Fibroblast of lung (primary cell): ENCODE data around the gene TCIRG1.
"Not testable (repeated sequence)": the region's sequence is repeated elsewhere in the genome, so short reads cannot be mapped to it uniquely, and the experiment has no call there.

Source experiments
- CTCF ChIP-seq, 2 donors: IDR thresholded peaks in 1 of 2; conservative IDR thresholded peaks in 1 of 2; 1 replicate in 1 of 2; 2 replicates in 1 of 2; pipeline ENCODE4 v1.5.1; 2011 to 2012; ENCODE audit warnings: low read length in 2 of 2, control low read depth in 1 of 2, inconsistent platforms in 1 of 2, low read depth in 1 of 2, mild to moderate bottlenecking in 1 of 2
- EZH2 ChIP-seq: IDR thresholded peaks from 2 replicates; pipeline ENCODE4 v1.5.1; 2012; ENCODE audit warnings: low read length, control low read depth, mild to moderate bottlenecking; ENCODE audit errors: missing control alignments

- not testable (repeated sequence) for TF ChIP-seq CTCF (conservative IDR thresholded peaks at IDR 0.05 in 1 of 2, IDR thresholded peaks at IDR 0.05 in 1 of 2; ENCODE audit: low read depth in 1 of 2, low read length in 2 of 2); EZH2
Measured at GRCh38 chr11:67995579-67995978, 43.2 kb upstream of the TCIRG1 start.
